ENCODE results near the gene PRPH2.
"Not testable (repeated sequence)": the region's sequence is repeated elsewhere in the genome, so short reads cannot be mapped to it uniquely, and the experiment has no call there.

PRPH2 gene

GRCh38 chr6:42698217-42698616 lies 24.2 kb downstream of the PRPH2 start:
- no peak for DNase-seq (ENCODE audit: low read depth in 3 of 3)

DNA sequence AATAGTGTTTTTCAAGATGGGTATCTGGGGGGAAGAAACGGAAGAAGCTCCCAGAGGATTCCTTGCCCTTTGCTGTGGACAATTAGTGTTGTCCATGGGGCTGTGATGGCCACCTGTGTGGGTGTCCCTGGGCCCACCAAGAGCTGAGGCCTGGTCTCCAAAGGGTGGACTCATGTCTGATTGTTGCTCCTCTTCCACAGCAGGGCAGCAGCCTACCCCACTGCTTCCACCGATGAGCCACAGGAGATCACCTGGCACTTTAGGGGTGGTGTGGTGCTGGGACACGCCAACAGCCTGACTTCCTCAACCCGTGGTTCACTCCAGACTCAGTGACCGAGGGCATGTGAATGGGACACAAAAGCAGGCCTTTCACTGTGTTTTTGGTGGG lies 25.1 kb downstream of the PRPH2 start:
- DNase-seq (ENCODE audit: low read depth in 3 of 3): no peak

DNA sequence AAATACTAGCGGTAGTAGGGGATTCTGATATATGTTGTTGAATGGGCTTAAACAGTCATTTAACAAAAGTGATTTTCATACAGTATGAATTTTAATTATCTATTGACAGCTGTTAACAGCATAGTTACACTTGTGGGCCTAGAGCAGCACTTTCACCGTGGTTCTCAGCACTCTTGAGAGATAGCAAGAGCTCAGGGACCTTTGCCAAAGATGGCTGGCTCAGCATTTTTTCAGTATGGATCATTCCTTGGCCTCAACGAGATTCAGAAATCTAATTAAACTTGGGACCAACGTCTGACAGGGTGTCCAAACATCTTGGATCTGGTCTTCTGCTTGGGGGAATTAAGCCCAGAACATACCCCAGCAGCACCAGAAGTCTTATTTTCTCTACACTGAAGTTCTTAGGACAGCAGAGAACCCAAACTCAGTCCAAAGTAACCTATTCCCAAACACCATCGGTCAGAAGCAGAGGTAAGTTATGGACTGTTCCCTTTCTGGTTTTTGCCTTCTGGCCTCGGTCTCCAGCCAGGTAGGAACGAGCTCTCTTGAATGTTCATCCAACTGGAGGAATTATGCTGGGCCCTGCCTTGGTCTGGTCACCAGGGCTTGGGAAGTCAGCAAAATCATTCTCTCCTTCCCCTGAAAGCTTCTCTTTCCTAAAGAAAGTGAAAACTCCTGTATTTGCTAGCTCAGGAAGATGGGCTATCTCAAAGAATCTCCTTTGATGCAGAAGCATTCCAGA lies 25.7 kb downstream of the PRPH2 start:
- no peak for DNase-seq (ENCODE audit: low read depth in 3 of 3)

DNA sequence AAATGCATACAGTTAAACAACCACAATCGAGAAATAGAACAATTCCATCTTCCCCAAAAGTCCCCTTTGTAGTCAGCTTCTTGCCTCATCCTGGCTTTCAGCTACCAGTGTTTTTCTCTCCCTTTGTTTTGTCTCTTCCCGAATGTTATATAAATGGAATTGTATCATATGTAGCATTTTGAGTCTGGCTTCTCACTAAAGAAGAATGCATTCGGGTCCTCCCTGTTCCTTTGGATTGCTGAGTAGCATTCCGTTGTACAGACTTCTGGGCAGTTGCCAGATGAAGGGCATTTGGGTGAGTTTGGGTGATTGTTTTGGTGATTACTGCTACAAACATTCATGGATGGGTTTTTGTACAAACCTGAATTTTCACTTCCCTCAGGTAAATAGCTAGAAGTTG lies 27.8 kb downstream of the PRPH2 start:
- no peak for DNase-seq (ENCODE audit: low read depth in 3 of 3)

GRCh38 chr6:42693725-42694323 lies 28.6 kb downstream of the PRPH2 start:
- no peak for DNase-seq (ENCODE audit: low read depth in 3 of 3)

- no peak for DNase-seq (ENCODE audit: low read depth in 3 of 3)
These were observed 30.1 kb downstream of the PRPH2 start for GRCh38 chr6:42692137-42692911.

- DNase-seq (ENCODE audit: low read depth in 3 of 3): no peak
These were observed 31.5 kb downstream of the PRPH2 start for GRCh38 chr6:42690872-42691271.

DNA sequence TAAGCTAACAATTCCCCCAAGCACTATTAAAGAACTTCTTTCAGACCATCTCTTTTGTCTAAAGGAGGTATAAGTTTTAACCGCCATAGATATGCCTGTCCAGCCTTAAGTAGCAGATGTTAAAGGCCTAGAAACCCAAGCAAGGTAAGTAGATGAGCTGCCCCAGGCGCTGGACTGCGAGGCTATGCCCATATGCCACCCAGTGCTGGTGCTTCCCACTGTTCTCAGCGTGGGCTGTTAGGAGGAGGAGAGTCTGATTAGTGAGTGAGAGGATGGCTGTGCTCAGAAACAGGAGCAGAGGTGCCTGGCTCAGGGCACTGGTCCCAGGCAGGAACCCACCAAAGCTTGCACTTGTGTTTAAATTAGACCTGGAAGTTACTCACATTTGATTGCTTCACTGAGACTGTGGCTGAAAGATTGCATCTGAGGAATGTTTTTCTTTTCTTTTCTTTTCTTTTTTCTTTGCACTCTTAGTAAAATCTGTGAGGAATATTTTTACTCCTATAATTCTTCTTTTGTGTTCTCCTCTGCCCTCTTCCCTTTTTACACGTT lies 32.2 kb downstream of the PRPH2 start:
- DNase-seq (ENCODE audit: low read depth in 3 of 3): no peak

DNA sequence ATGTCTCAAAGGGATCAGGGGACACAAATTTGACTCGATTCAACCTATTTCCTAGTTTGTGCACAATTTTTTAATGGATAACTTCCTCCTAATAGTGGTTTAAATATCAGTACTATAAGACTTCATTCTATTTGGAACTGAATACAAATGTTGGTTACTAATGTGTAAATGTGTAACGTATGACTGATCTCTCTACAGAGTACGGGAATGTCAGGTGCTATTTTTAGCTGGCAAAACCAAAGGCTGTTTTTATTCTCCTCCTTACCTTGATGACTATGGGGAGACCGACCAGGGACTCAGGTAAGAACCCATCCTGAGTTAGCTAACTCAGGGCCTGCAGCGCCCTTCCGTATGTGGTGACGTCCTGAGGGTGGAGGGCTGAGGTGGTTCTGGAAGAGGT lies 33.0 kb downstream of the PRPH2 start:
- no peak for DNase-seq (ENCODE audit: low read depth in 3 of 3)

- DNase-seq (ENCODE audit: low read depth in 3 of 3): no peak
These were observed 34.1 kb downstream of the PRPH2 start for GRCh38 chr6:42688281-42688680.

- no peak for DNase-seq (ENCODE audit: low read depth in 3 of 3)
These were observed 43.0 kb downstream of the PRPH2 start for GRCh38 chr6:42679358-42679757.

GRCh38 chr6:42674780-42675179 lies 47.6 kb downstream of the PRPH2 start:
- no peak for DNase-seq (ENCODE audit: low read depth in 3 of 3)

DNA sequence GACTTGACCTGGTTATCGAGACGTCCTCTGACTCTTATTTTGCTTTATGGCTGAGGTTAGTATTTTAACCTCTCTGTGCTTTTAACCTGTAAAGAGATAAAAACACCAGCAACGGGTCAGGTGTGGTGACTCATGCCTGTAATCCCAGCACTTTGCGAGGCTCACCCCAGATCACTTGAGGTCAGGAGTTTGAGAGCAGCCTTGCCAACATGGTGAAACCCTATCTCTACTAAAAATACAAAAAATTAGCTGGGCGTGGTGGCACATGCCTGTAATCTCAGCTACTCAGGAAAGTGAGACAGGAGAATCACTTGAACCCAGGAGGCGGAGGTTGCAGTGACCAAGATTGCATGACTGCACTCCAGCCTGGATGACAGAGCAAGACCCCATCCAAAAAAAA lies 48.0 kb downstream of the PRPH2 start:
- DNase-seq (ENCODE audit: low read depth in 3 of 3): not testable (repeated sequence)

GRCh38 chr6:42664718-42665117 lies 57.7 kb downstream of the PRPH2 start:
- no peak for DNase-seq (ENCODE audit: low read depth in 3 of 3)

- peak; percentile 62 to 80 (median 66) for DNase-seq (ENCODE audit: low read depth in 3 of 3)
These were observed 60.8 kb downstream of the PRPH2 start for GRCh38 chr6:42661540-42662153.

GRCh38 chr6:42659806-42660205 lies 62.6 kb downstream of the PRPH2 start:
- no peak for DNase-seq (ENCODE audit: low read depth in 3 of 3)

GRCh38 chr6:42653851-42654250 lies 68.5 kb downstream of the PRPH2 start:
- DNase-seq (ENCODE audit: low read depth in 3 of 3): no peak

GRCh38 chr6:42652024-42652746 lies 70.2 kb downstream of the PRPH2 start:
- no peak for DNase-seq (ENCODE audit: low read depth in 3 of 3)

All from stimulated activated CD4-positive, alpha-beta T cell treated with anti-CD3 and anti-CD28 coated beads, TNF-alpha, amount 100 ng/mL, for 48 hours (primary cell).